Measurements from ENCODE around the gene TUBA4A. TPM values are rescaled to one million over a fixed set of nuclear protein-coding genes. Genes with fewer than 3 reads are reported as not detected.

The TUBA4A gene
- total RNA-seq, 1 experiment from 2014 or later = 40.8 TPM

DNA sequence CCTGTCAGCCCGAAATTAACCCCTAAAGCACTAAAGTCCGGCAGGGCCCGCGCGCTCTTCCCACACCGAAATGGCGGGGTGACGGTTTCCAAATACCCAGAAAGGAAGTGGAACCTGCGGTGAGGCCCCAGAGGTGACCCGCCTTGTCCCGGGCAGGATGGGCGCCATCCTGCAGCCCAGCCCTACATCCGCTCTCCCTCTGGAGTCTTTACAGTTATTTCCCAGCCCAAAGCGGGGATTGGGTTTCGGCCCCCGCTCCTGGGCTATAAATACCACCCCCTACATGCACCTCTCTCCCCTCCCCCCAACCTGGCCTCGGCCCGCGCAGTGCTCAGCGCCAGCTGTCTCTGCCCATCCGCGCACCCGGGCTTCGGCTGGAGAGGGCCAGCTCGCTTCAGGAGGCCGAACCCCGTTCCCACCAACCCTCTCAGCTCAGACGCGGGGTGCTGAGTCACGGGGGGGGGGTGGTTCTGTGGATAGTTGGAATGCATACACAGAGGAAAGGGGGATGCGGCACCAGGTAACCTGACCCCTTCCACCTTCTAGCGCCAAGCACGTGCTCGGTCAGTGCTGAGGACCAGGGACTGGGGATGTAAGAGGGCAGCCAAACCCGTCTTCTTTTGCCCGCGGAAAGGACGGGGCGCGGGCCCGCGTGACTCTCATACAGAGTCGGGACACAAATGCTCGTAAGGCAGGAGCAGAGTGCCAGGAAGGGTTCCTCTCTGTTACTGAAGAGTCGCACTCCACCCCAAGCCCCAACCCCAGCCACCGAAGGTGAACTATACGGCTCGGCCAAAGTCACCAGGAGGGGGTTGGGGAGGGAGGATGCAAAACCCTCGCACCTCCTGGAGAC, 592 bp downstream of the TUBA4A start, which contains the start of gene TUBA4B:
Gene TUBA4B (plus strand): TSS at position 344 of the 853 bp plus-strand sequence. CDS start 165 bp downstream, at position 509.
- Mint-ChIP-seq H3K4me3 (peak within 1 kb of the TSS; percentile 79), H3K9me3 (no peaks in the 10 kb centered on the region), H3K36me3 (peaks cover 19% of the 10 kb centered on the region; the same call in 1 of the 2 replicates), H3K27me3 (ENCODE audit: low read depth) (peaks cover 62% of the 10 kb centered on the region), H3K27ac (peak within 1 kb of the TSS; percentile 41; the same call in 1 of the 2 replicates), H3K4me1 (peaks cover 25% of the 10 kb centered on the region)
- POLR2A ChIA-PET = interaction anchor here (0.6 to 2.5 kb wide), 9 partner anchors 16 to 77 kb away, joined by 3 to 15 read pairs (median 7); partner anchors contain the start of genes ABCB6, CNPPD1, DNAJB2 and ZFAND2B
- DNase-seq (ENCODE audit: low spot score) = peak; percentile 70
- CTCF ChIA-PET = interaction anchor here (0.6 to 4.7 kb wide), 14 partner anchors 21 to 257 kb away, joined by 3 to 33 read pairs (median 4); partner anchors contain the start of genes ABCB6, DNAJB2 and DNPEP
- peak; percentile 52 for ATAC-seq
- TF ChIP-seq MYBL2 (CRISPR knock-in tag; IDR thresholded peaks at IDR 0.05) (no peak; the same call in 1 of the 2 replicates), ATF1 (CRISPR knock-in tag; IDR thresholded peaks at IDR 0.05) (0 out of 2 replicates have a peak, but pooled peaks have one; percentile 57), SP1 (CRISPR knock-in tag; conservative IDR thresholded peaks at IDR 0.05) (0 out of 2 replicates have a peak, but pooled peaks have one; percentile 41), IRF1 (CRISPR knock-in tag; IDR thresholded peaks at IDR 0.05) (peak; percentile 75; the same call in 1 of the 2 replicates), TEAD4 (CRISPR knock-in tag; IDR thresholded peaks at IDR 0.05) (no peak), ZNF263 (CRISPR knock-in tag; IDR thresholded peaks at IDR 0.05; ENCODE audit: low read depth) (0 out of 2 replicates have a peak, but pooled peaks have one; percentile 31), ESRRA (CRISPR knock-in tag; IDR thresholded peaks at IDR 0.05; ENCODE audit: borderline replicate concordance) (peak; percentile 46; the same call in 1 of the 2 replicates), FOXK1 (CRISPR knock-in tag; IDR thresholded peaks at IDR 0.05) (peak; percentile 69; the same call in 1 of the 2 replicates), SMAD4 (CRISPR knock-in tag; IDR thresholded peaks at IDR 0.05) (no peak), HMGXB4 (CRISPR knock-in tag; IDR thresholded peaks at IDR 0.05) (peak; percentile 56; the same call in 1 of the 2 replicates), ZNF317 (CRISPR knock-in tag; IDR thresholded peaks at IDR 0.05; ENCODE audit: borderline replicate concordance, low read depth) (0 out of 2 replicates have a peak, but pooled peaks have one; percentile 38), TP53 (CRISPR knock-in tag; IDR thresholded peaks at IDR 0.05) (peak; percentile 19; the same call in 1 of the 2 replicates), ZNF219 (CRISPR knock-in tag; IDR thresholded peaks at IDR 0.05; ENCODE audit: borderline replicate concordance) (no peak), ZNF281 (CRISPR knock-in tag; IDR thresholded peaks at IDR 0.05) (peak; percentile 78; the same call in 1 of the 2 replicates), ZNF138 (CRISPR knock-in tag; conservative IDR thresholded peaks at IDR 0.05) (no peak), E2F5 (CRISPR knock-in tag; IDR thresholded peaks at IDR 0.05) (peak; percentile 79), ZMAT4 (CRISPR knock-in tag; IDR thresholded peaks at IDR 0.05) (no peak), RELA (CRISPR knock-in tag; IDR thresholded peaks at IDR 0.05; ENCODE audit: borderline replicate concordance) (0 out of 2 replicates have a peak, but pooled peaks have one; percentile 50), USF2 (CRISPR knock-in tag; IDR thresholded peaks at IDR 0.05) (peak; percentile 39)
- TF ChIP-seq, protein P1, sequence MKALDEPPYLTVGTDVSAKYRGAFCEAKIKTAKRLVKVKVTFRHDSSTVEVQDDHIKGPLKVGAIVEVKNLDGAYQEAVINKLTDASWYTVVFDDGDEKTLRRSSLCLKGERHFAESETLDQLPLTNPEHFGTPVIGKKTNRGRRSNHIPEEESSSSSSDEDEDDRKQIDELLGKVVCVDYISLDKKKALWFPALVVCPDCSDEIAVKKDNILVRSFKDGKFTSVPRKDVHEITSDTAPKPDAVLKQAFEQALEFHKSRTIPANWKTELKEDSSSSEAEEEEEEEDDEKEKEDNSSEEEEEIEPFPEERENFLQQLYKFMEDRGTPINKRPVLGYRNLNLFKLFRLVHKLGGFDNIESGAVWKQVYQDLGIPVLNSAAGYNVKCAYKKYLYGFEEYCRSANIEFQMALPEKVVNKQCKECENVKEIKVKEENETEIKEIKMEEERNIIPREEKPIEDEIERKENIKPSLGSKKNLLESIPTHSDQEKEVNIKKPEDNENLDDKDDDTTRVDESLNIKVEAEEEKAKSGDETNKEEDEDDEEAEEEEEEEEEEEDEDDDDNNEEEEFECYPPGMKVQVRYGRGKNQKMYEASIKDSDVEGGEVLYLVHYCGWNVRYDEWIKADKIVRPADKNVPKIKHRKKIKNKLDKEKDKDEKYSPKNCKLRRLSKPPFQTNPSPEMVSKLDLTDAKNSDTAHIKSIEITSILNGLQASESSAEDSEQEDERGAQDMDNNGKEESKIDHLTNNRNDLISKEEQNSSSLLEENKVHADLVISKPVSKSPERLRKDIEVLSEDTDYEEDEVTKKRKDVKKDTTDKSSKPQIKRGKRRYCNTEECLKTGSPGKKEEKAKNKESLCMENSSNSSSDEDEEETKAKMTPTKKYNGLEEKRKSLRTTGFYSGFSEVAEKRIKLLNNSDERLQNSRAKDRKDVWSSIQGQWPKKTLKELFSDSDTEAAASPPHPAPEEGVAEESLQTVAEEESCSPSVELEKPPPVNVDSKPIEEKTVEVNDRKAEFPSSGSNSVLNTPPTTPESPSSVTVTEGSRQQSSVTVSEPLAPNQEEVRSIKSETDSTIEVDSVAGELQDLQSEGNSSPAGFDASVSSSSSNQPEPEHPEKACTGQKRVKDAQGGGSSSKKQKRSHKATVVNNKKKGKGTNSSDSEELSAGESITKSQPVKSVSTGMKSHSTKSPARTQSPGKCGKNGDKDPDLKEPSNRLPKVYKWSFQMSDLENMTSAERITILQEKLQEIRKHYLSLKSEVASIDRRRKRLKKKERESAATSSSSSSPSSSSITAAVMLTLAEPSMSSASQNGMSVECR (CRISPR knock-in tag; IDR thresholded peaks at IDR 0.05; ENCODE audit: borderline replicate concordance) = 0 out of 2 replicates have a peak, but pooled peaks have one; percentile 60
- TF ChIP-seq, protein P2, sequence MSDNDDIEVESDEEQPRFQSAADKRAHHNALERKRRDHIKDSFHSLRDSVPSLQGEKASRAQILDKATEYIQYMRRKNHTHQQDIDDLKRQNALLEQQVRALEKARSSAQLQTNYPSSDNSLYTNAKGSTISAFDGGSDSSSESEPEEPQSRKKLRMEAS (CRISPR knock-in tag; IDR thresholded peaks at IDR 0.05) = peak; percentile 99

All from WTC11 (cell line).